NCI-H1930 (cell line): ENCODE measurements around the gene DCLRE1C.
"Not testable (repeated sequence)": the region's sequence is repeated elsewhere in the genome, so short reads cannot be mapped to it uniquely, and the experiment has no call there.

Experiments used
- DNase-seq, 2 experiments: peaks; one replicate each; lab custom pipeline; 2025; lab: John Stamatoyannopoulos, UW

The DCLRE1C gene

DNA sequence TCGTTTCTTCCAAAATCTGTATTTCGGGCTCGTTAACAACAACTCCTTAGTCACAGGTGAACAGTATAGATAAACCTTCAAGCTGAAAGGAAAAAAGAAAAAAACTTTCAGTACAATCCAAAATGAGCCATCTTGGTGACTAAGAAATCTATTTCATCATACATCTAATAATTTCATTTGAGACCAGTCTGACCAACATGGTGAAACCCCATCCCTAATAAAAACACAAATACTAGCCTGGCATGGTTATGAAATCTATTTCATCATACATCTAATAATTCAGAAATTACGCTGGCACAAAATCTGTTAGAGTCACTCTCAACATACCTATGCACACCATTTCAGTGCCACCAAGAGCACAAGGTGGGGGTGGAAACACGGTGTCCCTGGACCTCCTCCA, 8.8 kb downstream of the DCLRE1C start:
- DNase-seq: no peak

DNA sequence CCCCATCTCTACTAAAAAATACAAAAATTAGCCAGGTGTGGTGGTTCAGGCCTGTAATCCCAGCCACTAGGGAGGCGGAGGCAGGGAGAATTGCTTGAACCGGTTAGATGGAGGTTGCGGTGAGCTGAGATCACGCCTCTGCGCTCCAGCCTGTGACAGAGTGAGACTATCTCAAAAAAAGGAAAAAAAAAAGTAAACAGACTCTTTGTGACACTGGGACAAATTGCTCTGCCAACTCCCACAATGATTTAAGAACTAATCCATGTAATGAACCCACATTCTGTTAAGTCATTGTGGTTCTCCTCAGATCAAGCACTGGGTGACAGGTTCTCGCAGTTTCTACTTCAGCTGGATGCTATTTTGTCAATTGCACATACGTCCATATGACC, 11.0 kb downstream of the DCLRE1C start:
- DNase-seq: not testable (repeated sequence)

DNA sequence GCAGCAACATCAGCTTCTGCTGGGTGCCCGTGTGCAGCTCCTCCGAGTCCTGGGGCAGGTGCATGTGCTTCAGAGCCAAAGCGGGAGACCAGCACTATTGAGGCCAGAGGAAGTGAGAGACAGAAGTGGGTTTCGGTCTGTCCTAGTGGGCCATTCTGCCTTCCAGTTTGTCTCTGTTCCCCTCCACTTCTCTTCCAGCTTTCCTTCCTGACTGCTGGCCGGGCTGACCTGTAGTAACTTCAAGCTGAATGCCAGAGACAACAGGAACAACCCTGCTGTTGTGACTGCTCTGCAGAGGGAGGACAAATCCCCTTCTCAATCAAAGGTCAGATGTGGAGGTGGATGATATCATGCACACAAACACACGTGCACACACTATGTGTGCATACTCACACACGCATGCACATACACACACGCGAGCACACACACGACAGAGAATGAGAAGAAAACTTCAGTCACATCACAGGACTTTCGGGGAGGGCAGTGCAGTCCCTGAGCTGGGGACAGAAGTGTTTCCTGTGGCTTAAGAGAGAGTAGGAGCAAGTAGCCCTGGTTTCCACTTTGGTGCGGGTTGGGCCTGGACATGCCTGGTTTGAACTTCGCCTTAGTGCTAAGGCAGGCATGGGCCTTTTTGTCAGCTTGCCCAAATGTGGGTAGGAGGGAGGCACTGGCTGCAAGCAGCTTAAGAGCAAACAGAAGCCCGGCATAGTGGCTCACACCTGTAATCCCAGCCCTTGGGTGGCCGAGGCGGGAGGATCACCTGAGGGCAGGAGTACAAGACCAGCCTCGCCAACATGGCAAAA, 11.5 kb downstream of the DCLRE1C start:
- DNase-seq: not testable (repeated sequence)

DNA sequence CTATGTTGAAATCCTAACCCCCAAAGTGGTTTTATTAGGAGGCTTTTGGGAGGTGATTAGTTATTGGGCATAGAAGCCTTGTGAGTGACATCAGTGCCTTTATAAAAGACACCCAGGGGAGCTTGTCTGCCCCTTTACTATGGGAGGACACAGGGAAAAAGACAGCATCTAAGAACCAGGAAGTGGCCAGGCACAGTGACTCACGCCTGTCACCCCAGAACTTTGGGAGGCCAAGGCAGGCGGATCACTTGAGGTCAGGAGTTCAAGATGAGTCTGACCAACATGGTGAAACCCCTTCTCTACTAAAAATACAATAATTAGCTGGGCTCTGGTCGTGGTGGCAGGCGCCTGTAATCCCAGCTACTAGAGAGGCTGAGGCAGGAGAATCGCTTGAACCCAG, 14.9 kb downstream of the DCLRE1C start:
- DNase-seq: not testable (repeated sequence)

DNA sequence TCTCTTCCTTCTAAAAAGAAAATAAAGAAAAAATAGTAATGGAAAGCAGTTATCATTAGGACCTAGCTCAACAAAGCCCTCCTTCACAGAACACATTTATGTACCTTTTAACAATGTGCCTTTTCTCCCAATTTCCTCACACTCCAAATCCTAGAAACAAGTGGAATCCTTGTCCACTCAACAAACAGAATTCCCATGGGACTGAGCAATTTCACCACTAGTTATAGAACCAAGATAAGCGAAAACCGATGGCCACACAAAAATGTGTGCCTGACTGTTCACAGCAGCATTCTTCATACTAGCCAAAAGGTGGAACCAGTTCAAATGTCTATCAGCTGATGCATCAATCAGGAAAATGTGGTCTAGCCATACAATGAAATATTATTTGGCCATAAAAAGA, 17.3 kb downstream of the DCLRE1C start:
- no peak for DNase-seq

DNA sequence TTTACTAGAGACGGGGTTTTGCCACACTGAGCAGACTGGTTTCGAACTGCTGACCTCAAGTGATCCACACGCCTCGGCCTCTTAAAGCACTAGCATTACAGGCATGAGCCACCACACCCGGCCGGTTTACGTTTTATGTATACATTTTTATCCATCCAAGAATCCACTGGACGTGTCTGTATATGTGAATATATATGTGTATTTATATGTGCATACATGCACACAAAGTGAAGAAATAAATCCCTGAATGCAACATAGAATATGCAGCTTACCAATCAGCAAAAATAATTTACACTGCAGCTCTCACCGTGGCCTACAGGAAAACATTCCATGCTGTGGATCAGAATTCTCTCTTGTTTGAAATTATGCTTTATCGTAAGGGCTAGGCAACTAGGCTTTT, 23.3 kb downstream of the DCLRE1C start:
- no peak for DNase-seq

DNA sequence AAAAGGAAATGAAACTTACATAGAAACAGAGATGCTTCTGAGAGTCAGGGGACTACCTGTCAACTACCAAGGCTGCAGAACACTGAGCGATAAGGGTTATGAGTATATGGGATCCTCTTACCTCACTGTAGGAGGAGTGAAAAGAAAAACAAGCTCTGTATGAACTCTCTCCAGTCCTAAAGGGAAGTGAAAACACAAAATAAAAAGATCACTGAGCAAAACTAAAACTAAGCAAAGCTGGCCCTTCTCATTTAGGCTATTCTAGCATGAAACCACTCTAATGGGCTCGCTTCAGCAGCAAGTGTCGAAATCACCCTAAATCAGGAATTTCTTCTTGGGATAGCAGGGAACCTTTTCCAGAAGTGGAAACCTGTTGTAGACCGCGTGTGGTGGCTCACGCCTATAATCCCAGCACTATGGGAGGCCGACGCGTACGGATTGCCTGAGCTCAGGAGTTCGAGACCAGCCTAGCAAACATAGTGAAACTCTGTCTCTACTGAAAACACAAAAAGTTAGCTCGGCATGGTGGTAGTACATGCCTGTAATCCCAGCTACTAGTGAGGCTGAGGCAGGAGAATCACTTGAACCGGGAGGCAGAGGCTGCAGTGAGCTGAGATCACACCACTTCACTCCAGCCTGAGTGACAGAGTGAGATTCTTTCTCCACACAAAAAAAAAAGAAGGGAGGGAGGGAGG, 27.0 kb downstream of the DCLRE1C start:
- DNase-seq: no peak

DNA sequence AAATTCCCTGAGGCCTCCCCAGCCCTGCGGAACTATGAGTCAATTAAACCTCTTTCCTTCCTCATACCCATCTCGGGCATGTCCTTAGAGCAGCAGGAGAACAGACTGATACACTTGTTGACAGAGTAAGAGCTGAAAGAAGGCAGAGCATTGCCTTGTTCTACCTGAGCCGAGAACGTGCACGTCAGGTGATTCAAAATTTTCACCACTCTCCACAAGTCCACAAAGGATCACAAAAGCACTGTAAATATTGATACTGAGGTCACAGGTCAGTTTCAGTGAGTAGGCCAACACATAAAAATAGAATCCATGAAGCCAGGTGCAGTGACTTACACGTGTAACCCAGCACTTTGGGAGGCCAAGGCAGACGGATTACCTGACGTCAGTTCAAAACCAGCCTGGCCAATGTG, 27.8 kb downstream of the DCLRE1C start:
- no peak for DNase-seq

DNA sequence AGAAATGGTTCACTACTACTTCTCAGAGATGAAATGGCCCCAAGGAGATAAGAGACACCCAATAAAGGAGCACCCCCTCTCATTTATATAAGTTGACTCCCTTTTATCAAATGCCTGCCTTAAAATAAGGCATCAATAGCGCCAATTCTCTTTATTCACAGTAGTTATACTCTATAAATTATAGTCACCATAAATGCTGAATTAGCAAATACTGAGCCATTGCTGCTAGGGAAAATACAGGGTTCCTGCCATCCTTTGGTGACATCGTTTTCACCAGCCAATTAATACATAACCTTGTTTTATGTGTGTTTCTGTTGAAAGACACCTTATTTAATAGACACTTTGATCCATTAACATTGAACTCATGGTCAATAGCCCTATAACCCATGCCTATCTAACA, 28.6 kb downstream of the DCLRE1C start:
- DNase-seq: no peak

DNA sequence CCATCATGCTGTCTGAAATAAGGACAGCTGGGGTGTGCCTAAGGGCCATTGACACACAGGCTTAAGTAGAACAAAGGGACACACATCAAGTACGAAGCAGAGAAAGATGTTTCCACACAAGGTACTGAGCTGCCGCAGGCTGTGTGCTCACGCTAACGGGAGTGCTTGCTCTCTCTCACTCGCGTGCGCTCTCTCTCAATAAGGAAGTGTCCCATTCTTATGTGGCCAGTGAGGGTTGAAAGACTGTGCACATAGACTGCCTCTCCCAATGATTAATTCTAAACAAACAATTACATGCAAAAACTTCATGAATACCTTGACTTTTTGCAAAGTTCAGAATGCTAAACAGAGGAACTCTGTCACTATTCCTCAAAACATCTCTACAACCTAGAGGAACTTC, 29.9 kb downstream of the DCLRE1C start:
- no peak for DNase-seq

DNA sequence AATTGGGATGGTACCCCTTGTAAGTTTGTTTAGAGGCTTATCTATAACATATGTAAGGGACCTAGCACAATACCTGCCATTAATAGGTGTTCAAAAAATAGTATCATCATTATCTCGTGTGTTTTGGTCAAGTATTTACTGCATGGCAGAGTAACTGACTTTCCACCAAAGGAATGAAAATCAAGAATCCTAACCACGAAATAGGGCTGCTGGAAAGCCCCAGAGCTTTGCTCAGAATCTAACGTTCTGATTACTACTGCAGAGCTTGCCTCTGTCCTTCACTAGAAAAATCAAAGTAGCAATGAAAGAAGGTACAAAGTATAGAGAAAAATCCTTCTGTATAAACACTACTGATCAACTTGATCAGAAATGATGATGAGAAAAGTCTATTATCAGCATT, 34.9 kb downstream of the DCLRE1C start:
- DNase-seq: no peak

DNA sequence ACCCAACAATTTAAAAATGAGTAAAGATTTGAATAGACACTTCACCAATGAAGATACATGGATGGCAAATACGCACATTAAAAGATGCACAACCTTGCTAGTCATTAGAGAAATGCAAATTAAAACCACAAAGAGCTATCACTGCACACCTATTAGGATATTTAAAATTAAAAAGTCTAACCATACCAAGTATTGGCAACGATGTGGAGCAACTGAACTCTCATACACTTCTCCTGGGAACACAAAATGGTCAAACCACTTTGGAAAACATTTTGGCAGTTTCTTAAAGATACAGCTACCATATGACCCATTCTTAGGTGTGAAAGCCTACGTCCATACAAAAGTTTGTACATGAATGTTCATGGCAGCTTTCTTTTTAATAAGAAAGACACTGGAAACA, 36.1 kb downstream of the DCLRE1C start:
- DNase-seq: no peak

DNA sequence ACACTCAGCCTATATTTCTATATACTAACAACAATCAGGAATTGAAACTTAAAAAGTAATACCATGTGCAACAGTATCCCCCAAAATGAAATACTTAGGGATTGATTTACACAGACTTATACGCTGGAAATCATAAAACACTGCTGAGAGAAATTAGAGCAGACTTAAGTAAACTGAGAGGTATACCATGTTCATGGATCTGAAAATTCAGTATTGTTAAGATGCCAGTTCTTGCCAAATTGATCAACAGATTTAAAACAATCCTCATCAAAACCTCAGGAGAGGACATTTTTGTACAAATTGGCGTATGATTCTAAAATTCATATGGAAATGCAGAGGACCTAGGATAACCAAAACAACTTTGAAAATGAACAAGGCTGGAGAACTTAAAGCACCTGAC, 37.3 kb downstream of the DCLRE1C start:
- no peak for DNase-seq

DNA sequence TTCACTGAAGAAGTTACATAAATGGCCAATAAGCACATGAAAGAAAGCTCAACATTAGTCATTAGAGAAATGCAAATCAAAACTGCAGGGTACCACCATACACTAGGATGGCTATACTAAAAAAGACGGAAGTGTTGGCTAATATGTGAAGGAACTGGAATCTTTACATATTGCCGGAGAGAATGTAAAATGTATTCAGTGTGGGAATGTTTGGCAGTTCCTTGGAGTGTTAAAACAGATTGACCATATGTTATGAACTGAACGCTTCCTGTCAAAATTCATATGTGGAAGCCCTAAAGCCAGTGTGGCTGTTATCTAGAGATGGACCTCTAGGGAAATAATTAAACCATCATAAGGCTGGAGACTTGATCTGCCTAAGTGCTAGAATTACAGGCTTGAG, 42.1 kb downstream of the DCLRE1C start:
- DNase-seq: no peak

DNA sequence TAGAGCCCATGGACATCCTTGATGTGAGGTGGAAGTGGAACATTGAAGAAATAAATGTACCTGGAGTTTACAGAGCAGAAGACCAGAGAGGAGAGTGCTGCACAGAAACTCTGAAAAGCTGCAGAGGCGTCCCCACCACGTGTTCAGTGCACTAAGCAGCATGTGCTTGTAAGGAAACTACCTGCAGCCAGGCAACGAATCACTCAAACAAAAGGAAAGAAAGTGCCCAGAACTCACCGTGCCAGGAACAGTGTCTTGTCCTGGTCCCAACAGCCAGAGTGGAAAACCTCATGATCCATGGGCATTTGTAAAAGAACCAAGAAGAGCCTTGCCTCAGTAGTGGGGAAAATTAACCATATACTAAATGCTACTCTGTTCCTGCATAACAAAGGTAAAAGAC, 42.9 kb downstream of the DCLRE1C start:
- no peak for DNase-seq

DNA sequence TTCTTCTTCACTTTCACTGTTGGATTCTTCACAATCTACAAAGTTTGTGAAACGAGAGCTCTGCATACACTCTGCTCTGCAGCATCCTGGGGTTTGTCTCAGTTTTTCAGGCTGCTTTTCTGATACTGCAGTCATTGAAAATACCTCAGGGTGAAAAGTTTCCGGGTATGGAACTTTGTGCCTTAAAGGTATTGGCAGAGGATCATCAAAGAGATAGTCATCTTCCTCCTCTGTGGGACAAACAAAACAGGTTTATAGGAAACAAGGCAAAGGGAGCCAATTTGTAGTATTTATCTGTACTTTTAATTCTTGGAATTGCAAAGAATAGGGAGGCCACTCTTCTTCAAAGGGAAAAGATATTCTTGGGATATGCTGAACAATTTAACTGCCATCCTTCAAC, 44.8 kb downstream of the DCLRE1C start:
- DNase-seq: no peak

DNA sequence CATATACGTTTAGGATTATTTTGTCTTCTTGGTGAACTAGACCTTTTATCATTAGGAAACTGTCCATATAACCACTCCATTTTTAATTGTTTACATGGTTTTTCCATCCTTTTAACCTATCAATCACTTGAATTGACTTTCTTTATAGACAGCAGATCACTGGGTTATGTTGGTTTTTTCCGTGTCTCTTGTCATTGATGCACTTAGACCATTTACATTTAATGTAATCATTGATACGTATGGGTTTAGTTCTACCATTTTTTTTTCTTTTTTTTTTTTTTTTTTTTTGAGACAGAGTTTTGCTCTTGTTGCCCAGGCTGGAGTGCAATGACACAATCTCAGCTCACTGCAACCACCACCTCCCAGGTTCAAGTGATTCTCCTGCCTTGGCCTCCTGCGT, 46.3 kb downstream of the DCLRE1C start:
- not testable (repeated sequence) for DNase-seq

DNA sequence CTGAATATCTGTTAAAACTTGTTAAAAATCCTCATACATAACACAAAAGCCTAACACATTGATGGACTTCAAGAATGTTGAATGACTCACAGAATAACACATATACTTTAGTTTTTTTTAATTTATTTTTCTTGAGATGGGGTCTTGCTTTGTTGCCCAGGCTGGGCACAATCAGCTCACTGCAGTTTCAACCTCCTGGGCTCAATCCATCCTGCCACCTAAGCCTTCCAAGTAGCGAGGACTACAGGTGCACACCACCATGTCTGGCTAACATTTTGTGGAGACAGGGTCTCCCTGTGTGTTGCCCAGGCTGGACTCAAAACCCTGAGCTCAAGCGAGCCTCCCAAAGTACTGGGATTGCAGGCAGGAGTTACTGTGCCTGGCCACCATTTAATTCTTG, 47.1 kb downstream of the DCLRE1C start:
- no peak for DNase-seq

DNA sequence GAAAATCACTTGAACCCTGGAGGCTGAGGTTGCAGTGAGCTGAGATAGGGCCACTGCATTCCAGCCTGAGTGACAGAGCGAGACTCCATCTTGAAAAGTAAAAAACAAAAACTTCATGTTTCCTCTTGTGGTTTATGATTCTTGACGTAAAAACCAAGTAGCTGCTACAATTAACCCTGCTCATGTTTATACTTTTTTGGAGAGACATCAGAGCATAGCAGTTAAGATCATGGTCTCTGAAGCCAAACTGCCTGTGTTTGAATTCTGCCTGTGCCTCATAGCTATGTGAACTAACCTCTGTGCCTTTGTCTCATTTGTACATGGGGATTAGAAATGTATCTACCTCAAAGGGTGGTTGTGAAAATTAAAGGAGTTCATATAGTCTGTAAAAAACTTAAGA, 48.0 kb downstream of the DCLRE1C start:
- no peak for DNase-seq

DNA sequence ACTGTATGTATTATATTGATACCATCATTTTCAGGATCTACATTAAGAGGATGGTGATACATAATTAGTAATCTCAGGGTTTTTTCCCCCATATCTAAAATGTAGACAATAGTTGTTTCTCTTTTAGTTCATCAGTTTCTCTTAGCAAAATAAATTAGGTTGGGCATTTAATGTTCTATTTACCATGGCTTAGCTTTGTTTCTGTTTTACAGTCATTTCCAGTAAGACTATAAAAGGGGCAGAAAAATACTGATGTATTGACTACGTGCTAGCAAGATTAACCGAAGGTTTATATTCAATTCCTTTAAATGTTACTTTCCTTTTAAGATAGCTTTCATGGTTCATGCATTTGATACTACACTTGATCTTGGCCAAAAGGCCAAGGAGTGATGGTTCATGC, 49.0 kb downstream of the DCLRE1C start:
- no peak for DNase-seq

DNA sequence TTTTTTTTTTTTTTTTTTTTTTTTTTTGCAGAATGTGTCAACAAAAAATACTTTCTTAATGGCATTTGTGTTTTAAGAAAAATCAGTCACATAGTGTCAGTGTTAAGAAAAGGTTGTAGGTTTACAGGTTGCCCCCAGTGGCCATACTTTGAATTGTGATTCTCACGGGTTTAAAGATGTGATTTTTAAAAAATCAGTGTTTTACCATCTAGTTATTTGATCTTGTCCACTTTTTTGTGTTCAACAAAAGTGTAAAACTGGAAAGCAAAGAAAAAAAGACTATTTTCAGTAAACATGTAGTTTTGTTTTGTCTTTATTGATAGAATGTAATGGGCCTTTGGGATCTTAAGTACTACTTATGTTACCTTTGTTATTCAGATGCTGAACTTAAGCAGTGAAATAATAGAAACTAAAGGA, 49.6 kb downstream of the DCLRE1C start:
- no peak for DNase-seq

DNA sequence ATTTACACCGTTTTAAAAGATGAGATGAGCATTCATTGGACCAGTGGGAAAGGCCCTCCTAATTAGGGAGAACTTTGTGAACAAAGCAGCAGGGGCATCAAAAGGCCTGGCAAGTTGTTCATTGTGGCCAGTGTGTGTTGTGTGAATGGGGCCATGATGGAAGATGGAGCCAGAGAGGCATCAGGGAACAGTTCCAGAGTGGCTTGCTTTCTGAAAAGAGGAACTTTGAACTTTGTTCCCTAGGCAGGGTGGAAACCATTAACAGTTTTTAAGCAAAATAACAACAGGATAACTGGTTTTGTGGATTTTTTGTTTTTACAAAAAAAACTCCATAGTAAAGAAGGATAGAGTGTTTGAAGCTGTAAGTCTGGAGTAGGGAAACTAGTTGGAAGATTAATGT, 62.7 kb downstream of the DCLRE1C start:
- DNase-seq: no peak

DNA sequence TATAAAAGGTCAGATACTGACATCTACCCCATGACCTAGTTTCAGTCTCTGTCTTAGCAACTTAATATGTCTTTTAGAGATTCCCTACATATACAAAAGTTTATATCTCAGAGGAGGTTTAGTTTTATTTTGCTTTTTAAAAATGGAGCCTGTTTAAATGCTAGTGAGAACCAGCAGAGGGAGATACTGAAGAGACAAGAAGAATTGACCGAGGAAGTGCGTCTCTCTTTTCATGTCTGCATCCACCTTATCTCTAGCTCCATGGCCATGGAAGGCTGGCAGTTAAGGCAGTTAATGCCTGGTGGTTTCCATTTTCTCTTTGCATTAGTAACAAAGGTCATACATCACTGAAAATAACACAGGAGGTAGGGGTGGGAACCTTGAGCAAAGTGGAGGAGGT, 64.6 kb downstream of the DCLRE1C start:
- DNase-seq: no peak

DNA sequence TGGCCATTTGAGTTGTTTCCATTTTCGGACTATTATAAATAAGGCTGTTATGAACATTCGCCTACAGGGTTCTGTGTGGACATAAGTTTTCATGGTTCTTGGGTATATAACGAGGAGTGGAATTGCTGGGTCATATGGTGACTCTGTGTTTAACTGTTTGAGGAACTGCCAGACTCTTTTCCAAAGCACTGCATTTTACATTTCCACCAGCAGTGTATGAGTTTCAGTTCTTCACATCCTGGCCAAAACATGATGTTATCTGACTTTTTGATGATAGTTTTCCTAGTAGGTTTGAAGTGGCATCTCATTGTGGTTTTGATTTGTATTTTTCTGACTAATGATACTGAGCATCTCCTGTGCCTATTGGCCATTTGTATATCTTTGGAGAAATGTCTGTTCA, 69.8 kb downstream of the DCLRE1C start:
- no peak for DNase-seq
